ENCODE data around the gene PRIM2.
"Not testable (repeated sequence)": the region's sequence is repeated elsewhere in the genome, so short reads cannot be mapped to it uniquely, and the experiment has no call there.

The PRIM2 gene

GRCh38 chr6:57368965-57369731 lies 51.7 kb downstream of the PRIM2 start:
- DNase-seq = not testable (repeated sequence)

GRCh38 chr6:57371779-57372178 lies 54.3 kb downstream of the PRIM2 start:
- DNase-seq = not testable (repeated sequence)

GRCh38 chr6:57374764-57375163 lies 57.3 kb downstream of the PRIM2 start:
- not testable (repeated sequence) for DNase-seq

- DNase-seq = not testable (repeated sequence)
Observed at GRCh38 chr6:57376083-57376482, 58.7 kb downstream of the PRIM2 start.

GRCh38 chr6:57389038-57389592 lies 71.7 kb downstream of the PRIM2 start:
- DNase-seq = not testable (repeated sequence)

DNA sequence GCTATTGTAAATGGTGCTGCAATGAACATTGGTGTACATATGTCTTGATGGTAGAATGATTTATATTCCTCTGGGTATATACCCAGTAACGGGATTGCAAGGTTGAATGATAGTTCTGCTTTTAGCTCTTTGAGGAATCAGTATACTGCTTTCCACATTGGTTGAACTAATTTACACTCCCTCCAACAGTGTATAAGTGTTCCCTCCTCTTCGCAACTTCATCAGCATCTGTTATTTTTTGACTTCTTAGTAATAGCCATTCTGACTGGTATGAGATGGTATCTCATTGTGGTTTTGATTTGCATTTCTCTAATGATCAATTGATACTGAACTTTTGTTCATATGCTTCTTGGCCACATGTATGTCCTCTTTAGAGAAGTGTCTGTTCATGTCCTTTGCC lies 73.4 kb downstream of the PRIM2 start:
- not testable (repeated sequence) for DNase-seq

DNA sequence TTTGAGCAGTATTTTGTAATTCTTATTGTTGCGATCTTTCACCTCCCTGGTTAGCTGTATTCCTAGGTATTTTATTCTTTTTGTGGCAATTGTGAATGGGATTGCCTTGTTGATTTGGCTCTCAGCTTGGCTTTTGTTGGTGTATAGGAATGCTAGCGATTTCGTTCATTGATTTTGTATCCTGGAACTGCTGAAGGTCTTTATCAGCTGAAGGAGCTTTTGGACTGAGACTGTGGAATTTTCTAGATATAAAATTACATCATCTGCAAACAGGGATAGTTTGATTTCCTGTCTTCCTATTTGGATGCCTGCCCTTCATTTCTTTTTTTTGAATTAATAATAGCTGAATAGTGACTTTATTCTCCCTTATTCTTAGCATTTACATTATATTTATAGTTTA lies 74.6 kb downstream of the PRIM2 start:
- not testable (repeated sequence) for DNase-seq

DNA sequence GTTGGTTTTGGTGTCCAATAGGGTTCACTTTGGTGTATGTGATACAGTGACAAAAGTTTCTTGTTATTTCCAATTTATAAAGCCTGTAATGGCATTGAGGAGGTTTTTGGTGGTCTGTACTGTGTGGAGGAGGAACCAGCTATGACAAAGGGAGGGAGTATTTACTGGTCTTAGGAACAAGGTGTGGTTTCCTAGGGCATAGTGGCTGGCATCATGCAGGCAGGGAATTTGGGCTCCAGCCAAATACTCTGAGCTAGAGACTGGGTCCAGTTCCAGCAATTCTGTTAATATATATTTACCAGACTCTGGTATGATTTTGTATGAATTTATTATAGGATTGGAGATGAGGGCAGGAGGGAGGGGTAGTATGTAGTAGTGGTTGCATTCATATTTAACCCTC lies 101.9 kb downstream of the PRIM2 start:
- not testable (repeated sequence) for DNase-seq

GRCh38 chr6:57421503-57421902 lies 104.1 kb downstream of the PRIM2 start:
- no peak for DNase-seq

- DNase-seq = no peak
Observed at GRCh38 chr6:57423468-57423867, 106.0 kb downstream of the PRIM2 start.

DNA sequence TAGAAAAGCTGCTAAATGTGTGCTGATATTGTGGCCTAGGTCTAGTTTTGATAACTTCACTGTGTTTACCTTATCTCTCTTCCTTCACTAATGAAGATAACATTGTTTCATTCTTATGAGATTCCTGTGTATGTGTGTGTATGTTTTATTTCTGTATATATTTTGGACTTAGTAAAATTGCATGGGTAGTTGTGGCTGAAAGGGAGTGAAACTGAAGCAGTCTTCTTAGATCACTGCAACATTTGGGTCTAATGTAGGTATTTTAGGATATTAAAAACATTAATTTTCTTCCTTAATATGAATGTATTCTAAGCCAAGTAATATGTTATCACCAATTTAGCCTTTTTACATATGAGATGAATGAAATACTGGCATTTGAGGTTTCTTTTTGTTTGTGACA lies 114.3 kb downstream of the PRIM2 start:
- DNase-seq = not testable (repeated sequence)

- no peak for DNase-seq
Observed at GRCh38 chr6:57432157-57432556, 114.7 kb downstream of the PRIM2 start.

GRCh38 chr6:57432919-57433684 lies 115.7 kb downstream of the PRIM2 start:
- no peak for DNase-seq

- DNase-seq = not testable (repeated sequence)
Observed at GRCh38 chr6:57433790-57434189, 116.4 kb downstream of the PRIM2 start.

DNA sequence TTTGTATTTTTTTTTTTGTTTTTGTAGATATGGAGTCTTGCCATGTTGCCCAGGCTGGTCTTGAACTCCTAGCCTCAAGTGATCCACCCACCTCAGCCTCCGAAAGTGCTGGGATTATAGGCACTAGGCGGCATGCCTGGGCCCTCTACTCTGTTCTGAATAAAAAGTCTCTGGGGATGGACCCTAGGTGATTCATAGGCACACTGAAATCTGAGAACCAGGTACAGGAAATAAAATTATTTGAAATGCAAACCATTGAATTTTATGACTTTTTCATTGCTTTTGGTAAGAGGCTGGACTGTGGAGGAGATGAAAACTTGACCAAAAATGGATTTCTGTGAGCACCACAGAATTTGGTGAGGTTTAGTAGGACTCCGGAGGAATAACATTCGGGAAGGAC lies 117.5 kb downstream of the PRIM2 start:
- no peak for DNase-seq

DNA sequence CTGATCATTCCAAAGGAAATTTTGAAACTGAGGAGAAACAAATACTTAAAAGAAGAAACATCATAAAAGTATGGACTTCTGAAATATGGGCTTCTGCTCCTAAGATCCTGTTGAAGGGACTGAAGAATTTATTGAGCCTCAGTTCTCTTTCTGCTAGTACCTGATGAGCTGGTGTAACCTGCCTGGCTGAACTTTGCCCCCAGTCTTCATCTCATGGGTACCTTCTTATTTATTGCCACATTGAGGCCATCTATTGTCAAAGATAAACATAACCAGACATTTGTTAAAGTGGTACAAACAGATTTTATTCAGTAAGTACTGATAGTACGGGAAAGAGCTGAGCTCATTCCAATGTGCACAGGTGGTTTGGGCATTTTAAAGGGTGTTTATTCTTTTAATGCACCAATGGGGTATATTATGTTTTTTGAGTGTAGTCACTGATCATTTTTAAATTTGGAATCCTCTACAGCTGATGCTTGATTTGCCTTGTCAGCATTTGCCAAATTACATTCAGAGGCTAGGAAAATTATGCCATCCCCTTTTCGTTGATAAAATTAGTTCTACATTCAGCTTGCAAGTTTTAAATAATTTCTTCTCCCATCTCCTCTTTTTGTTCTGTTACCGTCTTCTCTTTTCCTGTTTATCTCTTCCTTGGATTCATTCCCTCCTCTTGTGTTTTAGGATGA lies 118.2 kb downstream of the PRIM2 start:
- DNase-seq = no peak

- not testable (repeated sequence) for DNase-seq
Observed at GRCh38 chr6:57440735-57441134, 123.3 kb downstream of the PRIM2 start.

DNA sequence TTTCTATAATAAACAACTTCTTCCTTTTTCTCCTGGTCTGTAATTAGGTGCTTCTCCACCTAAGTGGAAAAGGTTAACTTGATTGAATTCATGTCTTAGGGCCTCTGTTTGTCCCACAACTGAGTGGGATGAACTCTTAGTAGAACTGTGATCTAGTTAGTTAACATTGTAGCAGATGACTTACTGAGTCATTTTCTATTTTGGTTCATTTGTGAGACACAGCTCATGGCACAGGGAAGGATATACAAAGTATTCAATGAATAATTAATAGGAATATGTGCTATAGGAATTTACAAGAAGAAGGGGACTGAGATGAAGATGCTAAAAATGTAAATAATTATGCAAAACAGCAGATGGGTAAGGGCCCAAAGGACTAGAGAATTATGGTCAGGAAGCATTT lies 124.7 kb downstream of the PRIM2 start:
- not testable (repeated sequence) for DNase-seq

GRCh38 chr6:57443181-57443580 lies 125.8 kb downstream of the PRIM2 start:
- not testable (repeated sequence) for DNase-seq

DNA sequence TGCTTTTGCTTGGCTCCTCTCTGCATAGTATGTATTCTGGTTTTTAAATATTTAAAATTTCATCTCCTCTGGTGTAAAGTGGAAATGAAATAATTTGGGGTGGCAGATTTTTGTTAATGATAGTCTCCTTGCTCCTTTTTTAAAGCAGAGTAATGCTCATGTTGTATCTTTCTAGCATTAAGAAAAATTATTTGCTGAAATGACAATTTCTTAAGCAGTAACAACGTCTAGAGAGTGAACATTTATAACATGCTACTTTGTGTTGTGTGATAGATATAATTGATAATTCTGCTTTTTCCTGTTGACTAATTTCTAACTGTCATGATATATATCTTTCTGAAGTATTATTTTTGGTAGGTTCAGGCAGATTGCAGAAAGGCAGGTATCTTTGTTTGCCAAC lies 127.4 kb downstream of the PRIM2 start:
- DNase-seq = not testable (repeated sequence)

DNA sequence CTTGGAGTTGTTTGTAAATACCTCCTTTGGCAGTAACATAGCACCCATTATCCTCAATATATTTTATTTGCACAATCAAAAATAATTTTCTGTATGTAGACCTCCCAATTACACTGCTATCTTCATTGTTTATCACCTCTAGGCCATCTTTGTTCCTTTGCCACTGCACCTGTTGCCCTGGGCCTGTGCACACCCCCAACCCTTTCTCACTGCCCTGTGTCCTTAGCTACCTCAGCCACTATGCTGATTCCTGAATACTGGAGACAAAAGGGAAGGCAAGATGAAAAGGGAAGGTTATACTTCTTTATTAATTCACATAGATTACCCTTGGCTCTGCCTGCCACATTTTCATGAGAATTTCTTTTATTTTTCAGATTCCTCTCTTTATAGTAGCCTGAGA lies 127.9 kb downstream of the PRIM2 start:
- DNase-seq = not testable (repeated sequence)

GRCh38 chr6:57445790-57446468 lies 128.5 kb downstream of the PRIM2 start:
- not testable (repeated sequence) for DNase-seq
